ENCODE data around the gene SMARCA1.
A peak's percentile ranks its signal among the peaks of the same experiment; 100 is the strongest.
"Not testable (repeated sequence)": the region's sequence is repeated elsewhere in the genome, so short reads cannot be mapped to it uniquely, and the experiment has no call there.

GRCh38 chrX:129554816-129555215 lies 31.5 kb upstream of the SMARCA1 start:
- TF ChIP-seq POLR2A (IDR thresholded peaks at IDR 0.05), result not testable (repeated sequence)
- peak in 1 of 4 donors; percentile 15 for TF ChIP-seq CTCF (IDR thresholded peaks at IDR 0.05)
